IMR-90 (cell line): ENCODE measurements around the gene USB1. TPM values are rescaled to one million over a fixed set of nuclear protein-coding genes. Genes with fewer than 3 reads are reported as not detected.

Experiments used
- ATAC-seq: fragments of 200-7000 bp; cut with Tn5 transposase; 2 replicates; pipeline ENCODE4 v1.9.1; 2020; ENCODE audit warnings: low read depth, mild to moderate bottlenecking, moderate library complexity
- BruUV-seq: library from RNA; stranded (reverse); fragments of 400-500 nt; replicated peaks from 2 replicates; lab custom pipeline; 2021; lab: Mats Ljungman, UMichigan
- CTCF ChIA-PET: fragments of 300-600 bp; formaldehyde crosslinking; extraction: SDS; loops from one replicate; lab custom pipeline; 2021; ENCODE audit warnings: antibody characterized with exemption; lab: Yijun Ruan, JAX
- POLR2A ChIA-PET: fragments of 300-600 bp; sonication (Branson Sonifier 250); formaldehyde crosslinking; loops from one replicate; lab custom pipeline; 2022; ENCODE audit warnings: antibody characterized with exemption; ENCODE audit not compliant: unreplicated experiment; lab: Charles Lee
- DNase-seq: peaks from one replicate; pipeline ENCODE4 v3.0.0; 2013
- H2AFZ ChIP-seq: replicated peaks from 2 replicates; pipeline ENCODE3; 2013; ENCODE audit warnings: low read length, mild to moderate bottlenecking; ENCODE audit not compliant: poor library complexity
- H2AK5ac ChIP-seq: 2 replicates; pipeline ENCODE4 v1.6.1; 2013; ENCODE audit warnings: low read depth, low read length, inconsistent platforms
- H2AK9ac ChIP-seq: replicated peaks from 2 replicates; pipeline ENCODE3; 2013; ENCODE audit warnings: mild to moderate bottlenecking, low read depth, low read length, moderate library complexity; ENCODE audit not compliant: poor library complexity
- H2BK120ac ChIP-seq: 2 replicates; pipeline ENCODE4 v1.6.1; 2013; ENCODE audit warnings: low read depth, low read length, inconsistent platforms
- H2BK15ac ChIP-seq: 3 replicates; pipeline ENCODE4 v1.6.1; 2013; ENCODE audit warnings: low read depth, low read length, inconsistent platforms
- H2BK20ac ChIP-seq: 2 replicates; pipeline ENCODE4 v1.6.1; 2013; ENCODE audit warnings: low read depth, mild to moderate bottlenecking, inconsistent platforms, low read length, moderate library complexity
- H2BK5ac ChIP-seq: 2 replicates; pipeline ENCODE4 v1.6.1; 2013; ENCODE audit warnings: mild to moderate bottlenecking, low read depth, low read length, inconsistent platforms; ENCODE audit not compliant: poor library complexity, severe bottlenecking
- H3K14ac ChIP-seq: replicated peaks from 2 replicates; pipeline ENCODE4 v1.6.1; 2013; ENCODE audit warnings: low read depth, low read length, inconsistent platforms
- H3K18ac ChIP-seq: 2 replicates; pipeline ENCODE4 v1.6.1; 2013; ENCODE audit warnings: low read depth, low read length, control low read depth
- H3K23ac ChIP-seq: 2 replicates; pipeline ENCODE4 v1.6.1; 2013; ENCODE audit warnings: low read depth, low read length, inconsistent platforms
- H3K27ac ChIP-seq: 2 replicates; pipeline ENCODE4 v1.5.1; 2013; ENCODE audit warnings: mild to moderate bottlenecking, control low read depth, low read length; ENCODE audit not compliant: insufficient read depth
- H3K27me3 ChIP-seq: 2 replicates; pipeline ENCODE4 v1.6.1; 2013; ENCODE audit warnings: low read length; ENCODE audit not compliant: control insufficient read depth, insufficient read depth
- H3K36me3 ChIP-seq: 2 replicates; pipeline ENCODE4 v1.6.1; 2013; ENCODE audit warnings: low read length, mixed read lengths; ENCODE audit not compliant: control insufficient read depth, insufficient read depth
- H3K4ac ChIP-seq: 2 replicates; pipeline ENCODE4 v1.6.1; 2013; ENCODE audit warnings: low read depth, low read length, inconsistent platforms
- H3K4me1 ChIP-seq: 2 replicates; pipeline ENCODE4 v1.6.1; 2013; ENCODE audit warnings: low read length, mixed read lengths; ENCODE audit not compliant: control insufficient read depth, insufficient read depth
- H3K4me2 ChIP-seq: 2 replicates; pipeline ENCODE4 v1.6.1; 2013; ENCODE audit warnings: low read depth, mild to moderate bottlenecking, control low read depth, low read length, moderate library complexity
- H3K4me3 ChIP-seq: 2 replicates; pipeline ENCODE4 v1.5.1; 2013; ENCODE audit warnings: low read depth, mild to moderate bottlenecking, control low read depth, low read length, moderate library complexity; ENCODE audit not compliant: insufficient read depth
- H3K56ac ChIP-seq: 2 replicates; pipeline ENCODE4 v1.6.1; 2013; ENCODE audit warnings: low read length, inconsistent platforms; ENCODE audit not compliant: insufficient read depth; ENCODE audit errors: extremely low read depth
- H3K79me1 ChIP-seq, 2 experiments: 2 replicates each; pipeline ENCODE4 v1.6.1; 2013; ENCODE audit warnings: low read length in 2 of 2, inconsistent platforms in 1 of 2, low read depth in 1 of 2
- H3K9ac ChIP-seq: 2 replicates; pipeline ENCODE4 v1.6.1; 2013; ENCODE audit warnings: low read depth, low read length, control low read depth
- H3K9me1 ChIP-seq: 2 replicates; pipeline ENCODE4 v1.6.1; 2013; ENCODE audit warnings: low read length, inconsistent platforms; ENCODE audit not compliant: insufficient read depth
- H3K9me3 ChIP-seq: 2 replicates; pipeline ENCODE4 v1.6.1; 2013; ENCODE audit warnings: low read length; ENCODE audit not compliant: control insufficient read depth, insufficient read depth
- H4K20me1 ChIP-seq: 2 replicates; pipeline ENCODE4 v1.6.1; 2013; ENCODE audit warnings: low read length, inconsistent platforms; ENCODE audit not compliant: insufficient read depth
- H4K5ac ChIP-seq: 2 replicates; pipeline ENCODE4 v1.6.1; 2013; ENCODE audit warnings: mild to moderate bottlenecking, low read depth, low read length, control low read depth
- H4K8ac ChIP-seq, 2 experiments: 2 replicates each; pipeline ENCODE4 v1.6.1; 2013; ENCODE audit warnings: low read depth in 2 of 2, low read length in 2 of 2, control low read depth in 1 of 2, inconsistent platforms in 1 of 2
- H4K91ac ChIP-seq: 2 replicates; pipeline ENCODE4 v1.6.1; 2013; ENCODE audit warnings: low read depth, low read length, inconsistent platforms; ENCODE audit not compliant: insufficient read depth
- BHLHE40 ChIP-seq: fragments of 150-350 bp; IDR thresholded peaks from 2 replicates; pipeline ENCODE4 v1.6.1; 2016; ENCODE audit warnings: mild to moderate bottlenecking, low read depth, low read length
- CEBPB ChIP-seq: IDR thresholded peaks from 2 replicates; pipeline ENCODE4 v1.6.1; 2012; ENCODE audit warnings: low read depth, low read length, improper control_type of control experiment
- CHD1 ChIP-seq: IDR thresholded peaks from 2 replicates; pipeline ENCODE4 v1.6.1; 2012; ENCODE audit warnings: low read depth, low read length, improper control_type of control experiment
- FOS ChIP-seq: fragments of 150-350 bp; IDR thresholded peaks from 2 replicates; pipeline ENCODE4 v1.6.1; 2016; ENCODE audit warnings: low read depth, low read length
- MAFK ChIP-seq: IDR thresholded peaks from 2 replicates; pipeline ENCODE4 v1.6.1; 2012; ENCODE audit warnings: low read depth, low read length, improper control_type of control experiment
- MAZ ChIP-seq: IDR thresholded peaks from 2 replicates; pipeline ENCODE4 v1.6.1; 2012; ENCODE audit warnings: low read depth, mild to moderate bottlenecking, low read length, improper control_type of control experiment, moderate library complexity, borderline replicate concordance
- MXI1 ChIP-seq: IDR thresholded peaks from 2 replicates; pipeline ENCODE4 v1.6.1; 2012; ENCODE audit warnings: low read depth, mild to moderate bottlenecking, low read length, moderate library complexity, borderline replicate concordance
- NFE2L2 ChIP-seq: fragments of 150-350 bp; IDR thresholded peaks from 2 replicates; pipeline ENCODE4 v1.6.1; 2016; ENCODE audit warnings: low read depth, mild to moderate bottlenecking, low read length
- POLR2A ChIP-seq: IDR thresholded peaks from 2 replicates; pipeline ENCODE4 v1.6.1; 2012; ENCODE audit warnings: mild to moderate bottlenecking, low read depth, low read length
- RAD21 ChIP-seq: IDR thresholded peaks from 2 replicates; pipeline ENCODE4 v1.6.1; 2012; ENCODE audit warnings: low read length, improper control_type of control experiment
- RCOR1 ChIP-seq: IDR thresholded peaks from 2 replicates; pipeline ENCODE4 v1.6.1; 2012; ENCODE audit warnings: mild to moderate bottlenecking, low read length, improper control_type of control experiment; ENCODE audit not compliant: insufficient replicate concordance
- RFX5 ChIP-seq: IDR thresholded peaks from 2 replicates; pipeline ENCODE4 v1.8.0; 2012; ENCODE audit warnings: low read depth, mild to moderate bottlenecking, low read length, moderate library complexity
- SMC3 ChIP-seq: fragments of 150-350 bp; IDR thresholded peaks from 2 replicates; pipeline ENCODE4 v1.6.1; 2016; ENCODE audit warnings: low read depth, mild to moderate bottlenecking, antibody characterized with exemption, low read length, moderate library complexity
- USF2 ChIP-seq: fragments of 150-350 bp; IDR thresholded peaks from 2 replicates; pipeline ENCODE4 v1.6.1; 2017; ENCODE audit warnings: mild to moderate bottlenecking, antibody characterized with exemption, low read length, low read depth
- WGBS, 2 experiments: methylation state at CpG; one replicate each; pipeline versions ENCODE4 v1.1.5 to v1.1.7; 2013; ENCODE audit warnings: missing lambda C conversion rate in 2 of 2; ENCODE audit not compliant: insufficient read length in 1 of 2; ENCODE audit errors: extremely low coverage in 2 of 2; 5-methylcytosine and 5-hydroxymethylcytosine counted together
- dilution Hi-C: fragments of 300-500 bp; cut with HindIII; formaldehyde crosslinking; loops from one replicate; pipeline ENCODE4 v1.14.3; 2018; ENCODE audit warnings: low sequenced_read_pairs; ENCODE audit not compliant: unreplicated experiment
- in situ Hi-C: fragments of 300-500 bp; cut with MboI; formaldehyde crosslinking; loops from 3 replicates; pipeline ENCODE4 v1.14.3; 2019; ENCODE audit warnings: low sequenced_read_pairs, inconsistent platforms, mixed read lengths
- intact Hi-C: fragments of 100-400 bp; cut with micrococcal nuclease; formaldehyde crosslinking; loops from 2 replicates; pipeline ENCODE4 v1.10.0; 2022
- polyA plus RNA-seq, 3 experiments: library from polyadenylated mRNA; depleted of rRNA; stranded (reverse); fragments of >200 nt; gene quantifications; 2 replicates each; pipeline ENCODE4 v1.2.3, GENCODE V29; 2012; ENCODE audit warnings: low replicate concordance in 1 of 3
- total RNA-seq: library from RNA; depleted of rRNA; stranded (reverse); fragments of >200 nt; gene quantifications from 2 replicates; pipeline ENCODE4 v1.2.3, GENCODE V29; 2012
- TF ChIP-seq, protein P1 (sequence below): fragments of 150-350 bp; IDR thresholded peaks from 2 replicates; pipeline ENCODE4 v1.6.1; 2016; ENCODE audit warnings: low read depth, mild to moderate bottlenecking, low read length, moderate library complexity, borderline replicate concordance
- TF ChIP-seq, protein P2 (sequence below): conservative IDR thresholded peaks from 2 replicates; pipeline ENCODE4 v1.5.1; 2012; ENCODE audit warnings: mild to moderate bottlenecking, low read depth, low read length, improper control_type of control experiment

USB1 gene
- total and polyA plus RNA-seq, 2 of the 4 experiments (the other 2 are of a cell fraction), result 45.9 to 94.9 TPM

DNA sequence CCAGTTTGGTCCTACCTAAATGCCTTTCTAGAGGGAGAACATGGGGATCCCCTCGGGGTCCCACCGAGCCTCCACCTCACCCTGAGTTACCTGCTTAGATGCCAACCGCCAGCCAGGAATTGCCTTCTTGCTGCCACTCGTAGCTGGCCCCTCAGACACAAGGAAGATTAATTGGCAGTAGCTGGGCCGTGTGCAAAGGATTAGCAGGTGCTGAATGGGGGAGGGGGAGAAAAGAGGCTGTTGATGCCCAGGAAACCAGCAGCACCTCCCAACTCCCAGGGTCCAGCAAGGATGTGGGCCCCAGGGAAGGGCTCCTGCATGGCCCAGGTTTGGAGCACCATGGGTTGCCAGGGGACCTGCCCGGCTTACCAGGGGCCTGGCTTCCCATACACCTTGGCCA lies 30.2 kb upstream of the USB1 start, which contains the start of gene CNGB1:
CNGB1 (minus strand) TSS at position 159 of the 400 bp plus-strand sequence. CDS start 3,842 bp downstream, outside the sequence.
- Histone ChIP-seq H2BK15ac (no peak within 1 kb of the TSS), H3K14ac (no peak within 1 kb of the TSS), H4K5ac (no peak within 1 kb of the TSS), H4K8ac (no peak within 1 kb of the TSS), H3K27ac (no peak within 1 kb of the TSS), H3K18ac (no peak within 1 kb of the TSS), H2AK9ac (no peak within 1 kb of the TSS), H3K4me2 (no peak within 1 kb of the TSS), H3K9me1 (no peaks in the 10 kb centered on the region), H2BK5ac (no peak within 1 kb of the TSS), H3K4ac (no peak within 1 kb of the TSS), H2BK20ac (no peak within 1 kb of the TSS), H3K23ac (no peak within 1 kb of the TSS), H3K56ac (no peak within 1 kb of the TSS), H3K4me1 (no peaks in the 10 kb centered on the region; the same call in 1 of the 2 replicates), H3K27me3 (peaks cover 45% of the 10 kb centered on the region), H2AK5ac (no peak within 1 kb of the TSS), H4K20me1 (no peaks in the 10 kb centered on the region), H3K79me1 (no peaks in the 10 kb centered on the region), H3K36me3 (no peaks in the 10 kb centered on the region), H3K9ac (no peak within 1 kb of the TSS), H3K9me3 (peaks cover 2% of the 10 kb centered on the region; the same call in 1 of the 2 replicates), H4K91ac (no peak within 1 kb of the TSS), H2AFZ (no peak within 1 kb of the TSS), H3K4me3 (no peak within 1 kb of the TSS), H2BK120ac (no peak within 1 kb of the TSS)
- ChIA-PET POLR2A (no interaction called here), CTCF (no interaction called here)
- TF ChIP-seq MXI1, result no peak
- TF ChIP-seq BHLHE40, result no peak
- TF ChIP-seq SMC3, result no peak
- no peak for TF ChIP-seq RCOR1
- no peak for TF ChIP-seq RAD21
- TF ChIP-seq MAZ, result no peak
- no peak for TF ChIP-seq NFE2L2
- TF ChIP-seq FOS, result no peak
- TF ChIP-seq, protein P1, sequence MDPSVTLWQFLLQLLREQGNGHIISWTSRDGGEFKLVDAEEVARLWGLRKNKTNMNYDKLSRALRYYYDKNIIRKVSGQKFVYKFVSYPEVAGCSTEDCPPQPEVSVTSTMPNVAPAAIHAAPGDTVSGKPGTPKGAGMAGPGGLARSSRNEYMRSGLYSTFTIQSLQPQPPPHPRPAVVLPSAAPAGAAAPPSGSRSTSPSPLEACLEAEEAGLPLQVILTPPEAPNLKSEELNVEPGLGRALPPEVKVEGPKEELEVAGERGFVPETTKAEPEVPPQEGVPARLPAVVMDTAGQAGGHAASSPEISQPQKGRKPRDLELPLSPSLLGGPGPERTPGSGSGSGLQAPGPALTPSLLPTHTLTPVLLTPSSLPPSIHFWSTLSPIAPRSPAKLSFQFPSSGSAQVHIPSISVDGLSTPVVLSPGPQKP, result no peak
- TF ChIP-seq CEBPB, result no peak
- TF ChIP-seq RFX5, result no peak
- TF ChIP-seq POLR2A, result no peak
- no peak for TF ChIP-seq CHD1
- no peak for TF ChIP-seq MAFK
- no peak for TF ChIP-seq USF2
- TF ChIP-seq, protein P2, sequence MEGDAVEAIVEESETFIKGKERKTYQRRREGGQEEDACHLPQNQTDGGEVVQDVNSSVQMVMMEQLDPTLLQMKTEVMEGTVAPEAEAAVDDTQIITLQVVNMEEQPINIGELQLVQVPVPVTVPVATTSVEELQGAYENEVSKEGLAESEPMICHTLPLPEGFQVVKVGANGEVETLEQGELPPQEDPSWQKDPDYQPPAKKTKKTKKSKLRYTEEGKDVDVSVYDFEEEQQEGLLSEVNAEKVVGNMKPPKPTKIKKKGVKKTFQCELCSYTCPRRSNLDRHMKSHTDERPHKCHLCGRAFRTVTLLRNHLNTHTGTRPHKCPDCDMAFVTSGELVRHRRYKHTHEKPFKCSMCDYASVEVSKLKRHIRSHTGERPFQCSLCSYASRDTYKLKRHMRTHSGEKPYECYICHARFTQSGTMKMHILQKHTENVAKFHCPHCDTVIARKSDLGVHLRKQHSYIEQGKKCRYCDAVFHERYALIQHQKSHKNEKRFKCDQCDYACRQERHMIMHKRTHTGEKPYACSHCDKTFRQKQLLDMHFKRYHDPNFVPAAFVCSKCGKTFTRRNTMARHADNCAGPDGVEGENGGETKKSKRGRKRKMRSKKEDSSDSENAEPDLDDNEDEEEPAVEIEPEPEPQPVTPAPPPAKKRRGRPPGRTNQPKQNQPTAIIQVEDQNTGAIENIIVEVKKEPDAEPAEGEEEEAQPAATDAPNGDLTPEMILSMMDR, result no peak
- no TSS peak for BruUV-seq
- intact Hi-C loops (no loop called here), dilution Hi-C loops (no loop called here), in situ Hi-C loops (no loop called here)
- ATAC-seq (no peak), DNase-seq (no peak)
- 57% methylated on average over 1 of the region's 6 CpGs; no CpG with 5 or more reads in 1 of the 2 experiments for WGBS, 2 experiments
